PFSK-1 (cell line): Measurements from ENCODE around the gene RANBP1.

ENCODE experiments used
- FOXP2 ChIP-seq: optimal IDR thresholded peaks from 2 replicates; pipeline ENCODE3; 2011; ENCODE audit warnings: borderline replicate concordance, control low read depth, inconsistent platforms; ENCODE audit not compliant: insufficient read depth; ENCODE audit errors: extremely low read length, extremely low read depth
- POLR2AphosphoS5 ChIP-seq: IDR thresholded peaks from 2 replicates; pipeline ENCODE4 v1.6.1; 2012; ENCODE audit warnings: low read depth, mild to moderate bottlenecking, control low read depth, low read length, moderate library complexity
- SIN3A ChIP-seq: IDR thresholded peaks from 2 replicates; pipeline ENCODE4 v1.6.1; 2012; ENCODE audit warnings: mild to moderate bottlenecking, low read length, moderate library complexity, borderline replicate concordance; ENCODE audit not compliant: insufficient read depth
- TAF1 ChIP-seq: IDR thresholded peaks from 2 replicates; pipeline ENCODE4 v1.6.1; 2012; ENCODE audit warnings: low read length, control low read depth, borderline replicate concordance; ENCODE audit not compliant: insufficient read depth
- TF ChIP-seq, protein P1 (sequence below), 2 experiments: IDR thresholded peaks; 2 replicates each; pipeline versions ENCODE4 v1.6.1 to v1.8.0; 2011 to 2012; ENCODE audit warnings: low read depth in 2 of 2, low read length in 2 of 2, control low read depth in 1 of 2, inconsistent platforms in 1 of 2, mild to moderate bottlenecking in 1 of 2, moderate library complexity in 1 of 2; ENCODE audit not compliant: insufficient read depth in 1 of 2

Gene RANBP1

DNA sequence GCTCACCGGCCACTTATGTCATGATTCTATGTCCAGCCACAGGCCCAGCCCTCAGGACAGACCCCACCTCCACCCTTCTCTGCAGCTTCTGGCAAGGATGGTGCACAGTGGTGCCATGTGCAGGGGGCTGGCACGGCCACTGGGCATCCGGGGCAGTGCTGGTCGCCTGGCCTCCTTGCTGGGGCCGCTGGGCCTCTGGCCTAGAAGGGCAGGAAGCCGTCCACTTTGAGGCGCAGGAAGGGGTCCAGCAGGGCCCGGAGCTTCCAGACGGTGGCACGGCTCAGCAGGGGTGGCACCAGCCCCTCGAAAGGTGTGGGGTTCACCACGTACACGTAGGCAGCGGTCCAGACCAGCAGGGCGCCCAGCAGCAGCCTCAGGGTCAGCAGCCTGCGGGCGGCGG lies 32.5 kb downstream of the RANBP1 start:
- TF ChIP-seq, protein P1, sequence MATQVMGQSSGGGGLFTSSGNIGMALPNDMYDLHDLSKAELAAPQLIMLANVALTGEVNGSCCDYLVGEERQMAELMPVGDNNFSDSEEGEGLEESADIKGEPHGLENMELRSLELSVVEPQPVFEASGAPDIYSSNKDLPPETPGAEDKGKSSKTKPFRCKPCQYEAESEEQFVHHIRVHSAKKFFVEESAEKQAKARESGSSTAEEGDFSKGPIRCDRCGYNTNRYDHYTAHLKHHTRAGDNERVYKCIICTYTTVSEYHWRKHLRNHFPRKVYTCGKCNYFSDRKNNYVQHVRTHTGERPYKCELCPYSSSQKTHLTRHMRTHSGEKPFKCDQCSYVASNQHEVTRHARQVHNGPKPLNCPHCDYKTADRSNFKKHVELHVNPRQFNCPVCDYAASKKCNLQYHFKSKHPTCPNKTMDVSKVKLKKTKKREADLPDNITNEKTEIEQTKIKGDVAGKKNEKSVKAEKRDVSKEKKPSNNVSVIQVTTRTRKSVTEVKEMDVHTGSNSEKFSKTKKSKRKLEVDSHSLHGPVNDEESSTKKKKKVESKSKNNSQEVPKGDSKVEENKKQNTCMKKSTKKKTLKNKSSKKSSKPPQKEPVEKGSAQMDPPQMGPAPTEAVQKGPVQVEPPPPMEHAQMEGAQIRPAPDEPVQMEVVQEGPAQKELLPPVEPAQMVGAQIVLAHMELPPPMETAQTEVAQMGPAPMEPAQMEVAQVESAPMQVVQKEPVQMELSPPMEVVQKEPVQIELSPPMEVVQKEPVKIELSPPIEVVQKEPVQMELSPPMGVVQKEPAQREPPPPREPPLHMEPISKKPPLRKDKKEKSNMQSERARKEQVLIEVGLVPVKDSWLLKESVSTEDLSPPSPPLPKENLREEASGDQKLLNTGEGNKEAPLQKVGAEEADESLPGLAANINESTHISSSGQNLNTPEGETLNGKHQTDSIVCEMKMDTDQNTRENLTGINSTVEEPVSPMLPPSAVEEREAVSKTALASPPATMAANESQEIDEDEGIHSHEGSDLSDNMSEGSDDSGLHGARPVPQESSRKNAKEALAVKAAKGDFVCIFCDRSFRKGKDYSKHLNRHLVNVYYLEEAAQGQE (IDR thresholded peaks at IDR 0.05; ENCODE audit: insufficient read depth in 1 of 2, low read depth in 2 of 2, low read length in 2 of 2): no peak
- no peak for TF ChIP-seq SIN3A
- TF ChIP-seq TAF1: no peak

DNA sequence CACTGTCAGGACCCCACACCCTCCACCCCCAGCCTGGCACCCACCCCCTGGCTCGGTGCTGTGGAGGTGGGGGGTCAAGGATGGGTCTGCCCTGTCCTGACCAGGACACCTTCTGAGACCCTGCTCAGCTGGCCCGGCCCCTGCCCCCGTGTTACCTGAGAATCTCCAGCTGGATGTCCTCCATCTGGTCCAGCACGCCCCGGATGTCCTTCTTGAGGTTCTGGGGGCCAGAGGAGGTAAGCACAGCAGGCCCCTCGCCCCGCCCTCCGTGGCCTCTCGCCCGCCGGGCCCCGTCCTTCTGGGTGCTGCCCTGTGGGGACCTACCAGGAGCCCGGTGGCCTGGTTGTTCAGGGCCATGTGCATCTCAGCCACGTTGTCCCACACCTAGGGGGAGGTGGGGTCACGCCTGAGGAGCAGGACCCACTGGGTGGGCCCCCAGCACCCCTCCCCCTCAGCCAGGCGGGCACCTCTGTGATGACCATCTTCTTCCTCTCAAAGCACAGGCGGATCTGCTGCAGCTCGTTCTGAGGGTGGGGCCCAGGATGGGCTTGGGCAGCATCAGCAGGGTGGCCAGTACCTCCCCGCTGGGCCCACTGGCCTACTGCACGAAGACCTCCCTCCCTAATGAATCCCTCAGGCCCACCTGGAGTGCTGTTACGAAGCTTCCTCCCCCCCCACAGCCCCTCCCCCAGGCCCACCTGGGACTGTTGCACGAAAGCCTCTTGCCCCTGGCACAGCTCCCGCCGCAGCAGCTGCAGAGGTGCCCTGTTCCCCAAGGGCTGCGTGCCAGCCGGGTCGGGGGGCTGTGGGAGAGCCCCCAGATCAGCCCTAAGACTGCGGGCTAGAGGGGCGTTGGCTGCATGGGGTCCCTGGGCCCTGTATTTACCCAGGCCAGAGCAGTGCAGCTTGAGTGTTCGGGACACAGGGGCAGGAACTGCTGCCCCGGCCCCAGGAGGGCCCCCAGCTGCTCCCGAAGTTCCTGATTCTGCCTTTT lies 33.6 kb downstream of the RANBP1 start:
- no peak for TF ChIP-seq SIN3A
- TF ChIP-seq, protein P1 (IDR thresholded peaks at IDR 0.05; ENCODE audit: insufficient read depth in 1 of 2, low read depth in 2 of 2, low read length in 2 of 2): no peak

DNA sequence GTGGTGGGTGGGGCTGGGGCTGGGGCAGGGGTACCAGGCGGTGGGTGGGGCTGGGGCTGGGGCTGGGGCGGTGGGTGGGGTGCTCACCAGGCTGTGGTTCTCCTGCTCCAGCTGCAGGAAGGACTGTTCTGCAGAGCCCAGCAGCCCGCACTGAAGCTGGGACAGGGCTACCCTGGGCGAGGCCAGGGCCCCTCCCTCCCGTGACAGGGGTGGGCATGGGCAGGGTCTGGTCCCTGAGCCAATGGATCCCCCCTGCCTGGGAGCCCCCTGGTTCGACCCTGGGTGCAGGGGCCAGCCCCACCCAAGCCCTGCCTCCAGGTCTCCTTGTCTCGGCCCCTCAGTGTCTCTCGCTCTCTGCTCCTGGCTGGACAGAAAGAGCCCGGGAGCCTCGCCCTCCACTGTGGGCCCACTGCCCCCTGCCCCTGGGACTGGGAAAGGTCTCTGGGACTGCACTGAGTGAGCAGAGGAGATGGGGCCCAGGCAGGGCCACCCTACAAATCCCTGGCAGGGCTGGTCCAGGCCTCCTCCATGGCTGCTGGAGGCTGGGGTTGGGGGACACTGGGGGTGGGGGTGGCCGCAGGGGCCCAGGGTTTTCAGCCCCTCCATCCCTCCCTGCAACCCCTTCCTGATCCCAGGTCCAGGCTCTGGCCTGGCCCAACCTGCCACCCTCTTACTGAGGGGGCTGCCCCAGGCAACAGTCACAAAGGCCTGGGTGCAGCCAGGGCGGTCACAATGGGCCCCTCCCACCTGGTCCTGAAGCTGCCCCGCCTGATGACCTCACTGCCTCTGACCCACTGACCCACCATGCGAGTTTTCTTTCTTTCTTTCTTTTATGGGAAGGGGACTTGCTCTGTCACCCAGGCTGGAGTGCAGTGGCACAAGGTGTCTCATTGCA lies 34.7 kb downstream of the RANBP1 start, which contains the start of gene CCDC188:
Gene CCDC188, minus strand, starts transcription at position 675 of the 895 bp plus-strand sequence. Its CDS starts 69 bp downstream, at position 606.
- no peak for TF ChIP-seq POLR2AphosphoS5
- no peak for TF ChIP-seq FOXP2
- no peak for TF ChIP-seq TAF1
- TF ChIP-seq, protein P1 (IDR thresholded peaks at IDR 0.05; ENCODE audit: insufficient read depth in 1 of 2, low read depth in 2 of 2, low read length in 2 of 2): no peak
- no peak for TF ChIP-seq SIN3A

DNA sequence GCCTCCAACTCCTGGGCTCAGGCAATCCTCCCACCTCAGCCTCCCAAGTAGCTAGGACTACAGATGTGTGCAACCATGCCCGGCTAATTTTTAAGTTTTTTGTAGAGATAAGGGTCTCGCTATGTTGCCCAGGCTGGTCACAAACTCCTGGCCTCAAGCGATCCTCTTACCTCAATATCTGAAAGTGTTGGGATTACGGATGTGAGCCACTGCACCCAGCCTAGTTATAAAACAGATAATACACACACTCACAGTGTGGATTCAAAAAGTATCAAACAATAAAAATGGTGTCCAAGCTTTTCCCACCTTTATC lies 35.3 kb downstream of the RANBP1 start:
- TF ChIP-seq TAF1: no peak

DNA sequence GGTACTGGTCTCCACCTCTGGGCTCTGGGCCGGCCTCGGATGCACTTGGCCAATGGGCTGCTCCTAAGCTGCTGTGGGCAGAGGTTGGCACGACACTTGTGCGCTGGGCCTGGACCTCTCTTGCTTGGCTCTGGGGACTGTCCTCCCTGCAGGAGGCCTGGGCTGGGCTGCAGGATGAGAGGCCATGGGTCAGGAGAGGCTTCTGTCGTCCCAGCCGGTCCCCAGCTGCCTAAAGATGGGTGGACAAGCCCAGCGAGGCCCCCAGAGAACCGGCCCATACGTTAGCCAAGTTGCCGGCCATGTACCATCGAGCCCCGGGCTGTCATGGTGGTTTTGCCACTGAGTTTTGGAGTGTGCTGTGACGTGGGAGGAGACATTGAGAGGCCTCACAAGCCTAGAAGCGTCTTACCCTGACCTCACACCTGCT lies 36.6 kb downstream of the RANBP1 start:
- TF ChIP-seq SIN3A: no peak
- no peak for TF ChIP-seq TAF1
- TF ChIP-seq FOXP2: no peak
- TF ChIP-seq POLR2AphosphoS5: no peak
- TF ChIP-seq, protein P1 (IDR thresholded peaks at IDR 0.05; ENCODE audit: insufficient read depth in 1 of 2, low read depth in 2 of 2, low read length in 2 of 2): no peak
